Skeletal muscle satellite cell (primary cell): ENCODE results near the gene PADI3.

Experiments used
- H3K27me3 ChIP-seq: 2 replicates; pipeline ENCODE4 v1.7.0; 2013; ENCODE audit warnings: low read length; ENCODE audit not compliant: control insufficient read depth, insufficient read depth
- H3K36me3 ChIP-seq: 2 replicates; pipeline ENCODE4 v1.7.0; 2013; ENCODE audit warnings: mild to moderate bottlenecking, control low read depth, low read length; ENCODE audit not compliant: insufficient read depth
- H3K4me1 ChIP-seq: 2 replicates; pipeline ENCODE4 v1.7.0; 2013; ENCODE audit warnings: low read length; ENCODE audit not compliant: control insufficient read depth, insufficient read depth
- H3K4me2 ChIP-seq: 2 replicates; pipeline ENCODE4 v1.7.0; 2013; ENCODE audit warnings: mild to moderate bottlenecking, low read length
- H3K4me3 ChIP-seq: 2 replicates; pipeline ENCODE4 v1.7.0; 2013; ENCODE audit warnings: low read length
- H3K9ac ChIP-seq: 2 replicates; pipeline ENCODE4 v1.7.0; 2013; ENCODE audit warnings: mild to moderate bottlenecking, low read depth, low read length, moderate library complexity
- H3K9me3 ChIP-seq: replicated peaks from 2 replicates; pipeline ENCODE4 v1.7.0; 2013; ENCODE audit warnings: mild to moderate bottlenecking, control low read depth, low read length

Gene PADI3

DNA sequence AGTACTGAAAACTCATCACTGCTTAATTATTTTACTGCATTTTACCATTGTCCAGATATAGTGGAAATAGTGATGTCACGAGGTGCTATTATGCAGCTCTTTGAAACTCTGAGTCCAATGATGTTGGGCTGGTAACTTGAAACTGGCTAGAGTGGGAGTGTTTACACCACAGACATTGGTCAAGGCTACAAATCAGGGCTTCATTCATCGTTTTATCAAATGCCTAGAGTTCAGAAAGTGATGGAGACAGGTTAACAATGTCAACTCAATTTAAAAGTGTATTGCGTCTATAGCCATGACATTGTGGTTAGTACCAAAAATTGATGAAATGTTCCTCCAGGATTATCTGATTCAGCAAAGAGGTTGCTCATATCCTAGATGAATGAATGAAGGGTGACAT lies 31.3 kb upstream of the PADI3 start:
- Histone ChIP-seq H3K4me3 (no peak overlapping the region), H3K9me3 (no peaks in the 10 kb centered on the region), H3K9ac (no peak overlapping the region), H3K36me3 (no peaks in the 10 kb centered on the region), H3K4me1 (peaks cover 25% of the 10 kb centered on the region), H3K4me2 (no peak overlapping the region), H3K27me3 (no peaks in the 10 kb centered on the region)

DNA sequence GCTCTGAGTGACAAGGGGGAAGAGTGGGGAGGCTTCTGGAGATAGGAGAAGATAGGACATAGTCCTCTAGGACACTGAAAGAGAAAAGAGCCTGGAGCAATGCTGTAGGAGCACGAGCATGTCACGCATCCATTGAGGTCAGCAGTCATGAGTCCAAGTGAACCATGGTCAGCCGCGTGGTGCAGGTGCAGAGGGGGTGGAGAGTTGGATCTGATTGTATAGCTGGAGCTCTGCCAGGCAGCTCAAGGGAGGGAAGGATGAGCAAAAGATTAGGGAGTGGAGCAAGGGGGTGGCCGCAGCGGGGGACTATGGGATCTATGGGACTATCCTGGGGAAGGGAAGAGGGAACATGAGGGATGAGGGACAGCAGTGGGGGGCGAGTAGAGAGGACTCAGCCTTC lies 30.0 kb upstream of the PADI3 start:
- Histone ChIP-seq H3K36me3 (no peaks in the 10 kb centered on the region), H3K9ac (no peak overlapping the region), H3K4me1 (peaks cover 15% of the 10 kb centered on the region), H3K4me3 (no peak overlapping the region), H3K4me2 (no peak overlapping the region), H3K9me3 (no peaks in the 10 kb centered on the region), H3K27me3 (no peaks in the 10 kb centered on the region)

DNA sequence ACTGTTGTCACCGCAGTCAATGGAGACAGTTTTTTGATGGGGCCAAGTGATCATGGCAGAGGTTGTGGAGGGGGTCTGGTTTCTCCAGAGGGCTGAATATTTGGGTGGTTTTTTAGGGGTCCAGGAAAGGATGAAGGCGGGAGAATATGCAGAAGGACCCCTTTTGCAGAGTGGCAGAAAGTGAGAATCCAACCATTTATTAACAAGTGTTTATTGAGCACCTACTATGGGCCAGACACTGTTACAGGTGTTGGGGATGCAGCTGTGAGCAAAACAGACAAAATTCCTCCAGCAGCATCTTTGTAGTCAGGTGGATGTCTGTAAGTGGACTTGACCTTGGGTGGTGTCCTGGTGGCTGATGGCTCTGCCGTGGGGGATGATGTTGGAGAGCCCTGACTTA lies 28.6 kb upstream of the PADI3 start:
- Histone ChIP-seq H3K9me3 (no peaks in the 10 kb centered on the region), H3K4me1 (peaks cover 8% of the 10 kb centered on the region)

DNA sequence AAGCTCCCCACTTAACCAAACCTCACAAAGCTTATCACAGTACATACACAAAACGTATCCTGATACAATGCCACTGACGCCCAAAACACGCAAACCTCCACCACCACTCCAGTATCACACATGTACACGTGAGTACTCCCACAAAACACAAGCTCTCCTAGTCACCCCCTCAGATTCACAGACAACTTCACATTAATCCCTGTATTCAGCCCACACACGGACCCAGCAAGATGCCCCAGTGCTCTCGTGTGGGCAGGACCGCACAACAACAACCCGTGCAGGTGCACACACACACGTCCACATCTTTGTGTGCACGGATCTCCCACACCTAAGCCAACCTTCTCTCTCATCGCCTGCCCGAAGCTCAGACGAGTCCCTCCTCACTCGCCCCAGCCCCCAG lies 26.3 kb upstream of the PADI3 start:
- Histone ChIP-seq H3K4me1 (peaks cover 13% of the 10 kb centered on the region), H3K4me2 (no peak overlapping the region), H3K9ac (no peak overlapping the region), H3K9me3 (no peaks in the 10 kb centered on the region), H3K36me3 (no peaks in the 10 kb centered on the region), H3K4me3 (no peak overlapping the region), H3K27me3 (no peaks in the 10 kb centered on the region)

More for the DNA sequence above, 28.6 kb upstream of the PADI3 start:
- H3K9ac ChIP-seq, result no peak overlapping the region
- no peak overlapping the region for H3K4me2 ChIP-seq
- no peaks in the 10 kb centered on the region for H3K27me3 ChIP-seq
- H3K36me3 ChIP-seq, result no peaks in the 10 kb centered on the region
- H3K4me3 ChIP-seq, result no peak overlapping the region

DNA sequence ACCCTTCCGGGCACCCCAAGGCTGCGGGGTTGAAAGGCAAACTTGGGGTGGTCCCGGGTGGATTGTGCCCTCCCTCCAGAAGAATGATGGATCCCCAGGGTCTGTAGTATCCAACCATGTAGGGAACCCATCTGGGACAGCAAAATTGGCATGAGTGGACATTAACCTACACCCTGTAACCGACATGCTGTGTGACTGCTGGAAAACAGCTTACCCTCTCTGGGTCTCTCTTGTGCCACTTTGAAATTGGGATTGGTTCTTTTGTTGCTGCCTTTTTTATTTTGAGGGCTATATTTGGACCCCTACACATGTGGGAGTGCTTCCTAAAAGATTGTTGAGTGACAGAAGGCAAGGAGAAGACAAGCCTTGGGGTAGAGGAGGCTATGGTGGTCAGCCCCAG lies 24.5 kb upstream of the PADI3 start:
- H3K27me3 ChIP-seq, result no peaks in the 10 kb centered on the region
- no peaks in the 10 kb centered on the region for H3K36me3 ChIP-seq
- H3K4me2 ChIP-seq, result no peak overlapping the region
- H3K4me1 ChIP-seq, result peaks cover 21% of the 10 kb centered on the region
- H3K4me3 ChIP-seq, result no peak overlapping the region
- no peaks in the 10 kb centered on the region for H3K9me3 ChIP-seq
- no peak overlapping the region for H3K9ac ChIP-seq

DNA sequence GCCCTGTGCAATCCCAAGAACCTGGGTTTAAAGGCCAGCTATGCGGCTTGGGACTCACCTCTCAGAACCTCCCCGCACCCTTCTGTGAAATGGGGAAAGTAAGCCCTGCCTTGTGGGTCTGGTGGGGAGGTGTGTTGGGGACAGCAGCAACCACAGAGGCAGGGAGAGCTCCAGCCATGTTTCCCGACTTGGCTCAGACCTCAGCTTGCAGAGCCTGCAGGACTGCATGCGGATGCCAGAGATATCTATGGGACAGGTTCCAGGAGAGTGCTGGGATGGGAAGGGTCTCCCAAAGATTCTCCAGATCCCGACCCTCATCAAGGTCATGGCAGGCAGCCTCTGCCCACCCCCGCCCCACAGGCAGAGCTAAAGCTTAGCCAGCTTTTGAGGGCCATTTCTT lies 23.8 kb upstream of the PADI3 start:
- Histone ChIP-seq H3K9me3 (no peaks in the 10 kb centered on the region), H3K36me3 (no peaks in the 10 kb centered on the region), H3K27me3 (no peaks in the 10 kb centered on the region), H3K4me2 (no peak overlapping the region), H3K4me1 (peaks cover 23% of the 10 kb centered on the region), H3K4me3 (no peak overlapping the region), H3K9ac (no peak overlapping the region)

DNA sequence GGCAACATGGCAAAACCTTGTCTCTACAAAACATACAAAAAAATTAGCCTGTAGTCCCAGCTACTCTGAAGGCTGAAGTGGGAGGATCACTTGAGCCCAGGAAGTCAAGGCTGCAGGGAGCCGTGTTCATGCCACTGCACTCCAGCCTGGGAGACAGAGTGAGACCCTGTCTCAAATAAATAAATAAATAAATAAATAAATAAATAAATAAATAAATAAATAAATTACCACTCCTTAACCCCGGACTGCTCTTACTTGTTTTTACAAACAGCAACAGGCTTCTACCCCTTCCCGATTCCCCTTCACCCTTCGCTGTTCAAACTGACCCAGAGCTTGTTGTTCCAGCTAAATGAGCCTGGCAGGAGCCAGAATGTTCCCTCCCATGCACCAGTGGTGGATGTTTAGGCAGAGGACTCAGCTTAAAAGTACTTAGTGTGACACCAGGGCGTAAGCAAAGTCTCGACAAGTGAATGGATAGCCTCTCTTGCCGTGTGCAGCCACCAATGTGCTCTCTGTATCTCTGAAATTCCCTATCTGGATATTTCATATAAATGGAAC lies 21.5 kb upstream of the PADI3 start:
- Histone ChIP-seq H3K27me3 (no peaks in the 10 kb centered on the region), H3K4me2 (no peak overlapping the region), H3K36me3 (no peaks in the 10 kb centered on the region), H3K4me3 (no peak overlapping the region), H3K9me3 (no peaks in the 10 kb centered on the region), H3K9ac (no peak overlapping the region), H3K4me1 (peaks cover 28% of the 10 kb centered on the region)

DNA sequence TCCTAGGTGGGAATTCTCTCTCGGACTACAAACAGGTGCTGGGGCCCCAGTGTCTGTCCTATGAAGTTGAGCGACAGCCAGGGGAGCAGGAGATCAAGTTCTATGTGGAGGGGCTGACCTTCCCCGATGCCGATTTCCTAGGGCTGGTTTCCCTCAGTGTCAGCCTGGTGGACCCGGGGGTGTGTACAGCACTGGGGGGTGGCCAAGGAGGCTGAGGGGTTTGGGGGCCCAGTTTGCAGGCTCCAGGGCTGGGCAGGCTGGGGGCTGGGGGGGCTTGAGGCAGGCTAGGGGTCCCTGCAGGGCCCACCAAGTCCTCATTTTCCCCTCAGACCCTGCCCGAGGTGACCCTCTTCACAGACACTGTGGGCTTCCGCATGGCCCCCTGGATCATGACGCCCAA lies 20.3 kb upstream of the PADI3 start:
- Histone ChIP-seq H3K4me1 (peaks cover 39% of the 10 kb centered on the region), H3K9ac (no peak overlapping the region), H3K27me3 (no peaks in the 10 kb centered on the region), H3K9me3 (no peaks in the 10 kb centered on the region), H3K4me3 (no peak overlapping the region), H3K36me3 (no peaks in the 10 kb centered on the region), H3K4me2 (no peak overlapping the region)

DNA sequence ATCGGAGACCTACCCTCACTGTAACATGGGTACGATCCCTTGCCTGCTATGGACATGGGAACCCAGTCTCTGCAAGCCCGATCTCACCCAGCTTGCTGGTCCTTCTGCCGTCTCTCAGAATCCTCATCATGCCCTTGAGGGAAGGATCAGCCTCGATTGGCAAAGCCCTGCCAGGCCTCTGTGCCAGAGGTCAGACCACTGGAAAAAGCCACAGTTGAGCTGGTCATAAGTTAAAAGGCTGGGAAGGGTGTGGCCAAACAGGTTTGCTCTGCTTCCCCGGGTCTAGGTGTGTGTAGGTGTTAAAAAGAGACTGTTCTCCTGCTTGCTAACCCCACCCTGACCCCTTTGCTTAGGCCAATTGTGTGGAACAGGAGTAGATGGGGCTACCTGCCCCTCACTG lies 19.5 kb upstream of the PADI3 start:
- Histone ChIP-seq H3K4me2 (no peak overlapping the region), H3K27me3 (no peaks in the 10 kb centered on the region), H3K9ac (no peak overlapping the region), H3K36me3 (no peaks in the 10 kb centered on the region), H3K9me3 (no peaks in the 10 kb centered on the region), H3K4me3 (no peak overlapping the region), H3K4me1 (peaks cover 47% of the 10 kb centered on the region)

DNA sequence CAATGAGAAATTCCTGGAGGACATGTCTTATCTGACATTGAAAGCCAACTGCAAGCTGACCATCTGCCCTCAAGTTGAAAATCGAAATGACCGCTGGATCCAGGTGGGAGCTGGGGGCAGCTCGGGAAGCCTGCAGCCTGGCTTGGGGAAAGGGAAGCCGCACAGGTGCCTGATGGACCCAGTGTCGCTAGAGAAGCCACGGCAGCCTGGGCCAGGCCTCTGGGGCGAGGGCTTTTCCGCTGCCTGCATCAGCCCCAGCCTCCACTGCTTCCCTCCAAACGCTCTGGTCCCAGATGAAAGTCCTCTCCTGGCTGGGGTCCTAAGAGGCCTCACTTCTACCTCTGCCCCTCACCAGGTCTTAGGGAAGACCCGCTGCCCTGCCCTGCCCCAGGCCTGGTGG lies 18.8 kb upstream of the PADI3 start:
- H3K4me1 ChIP-seq, result peaks cover 50% of the 10 kb centered on the region
- no peak overlapping the region for H3K4me3 ChIP-seq
- H3K36me3 ChIP-seq, result no peaks in the 10 kb centered on the region
- H3K9ac ChIP-seq, result no peak overlapping the region
- no peak overlapping the region for H3K4me2 ChIP-seq
- H3K9me3 ChIP-seq, result no peaks in the 10 kb centered on the region
- H3K27me3 ChIP-seq, result no peaks in the 10 kb centered on the region

DNA sequence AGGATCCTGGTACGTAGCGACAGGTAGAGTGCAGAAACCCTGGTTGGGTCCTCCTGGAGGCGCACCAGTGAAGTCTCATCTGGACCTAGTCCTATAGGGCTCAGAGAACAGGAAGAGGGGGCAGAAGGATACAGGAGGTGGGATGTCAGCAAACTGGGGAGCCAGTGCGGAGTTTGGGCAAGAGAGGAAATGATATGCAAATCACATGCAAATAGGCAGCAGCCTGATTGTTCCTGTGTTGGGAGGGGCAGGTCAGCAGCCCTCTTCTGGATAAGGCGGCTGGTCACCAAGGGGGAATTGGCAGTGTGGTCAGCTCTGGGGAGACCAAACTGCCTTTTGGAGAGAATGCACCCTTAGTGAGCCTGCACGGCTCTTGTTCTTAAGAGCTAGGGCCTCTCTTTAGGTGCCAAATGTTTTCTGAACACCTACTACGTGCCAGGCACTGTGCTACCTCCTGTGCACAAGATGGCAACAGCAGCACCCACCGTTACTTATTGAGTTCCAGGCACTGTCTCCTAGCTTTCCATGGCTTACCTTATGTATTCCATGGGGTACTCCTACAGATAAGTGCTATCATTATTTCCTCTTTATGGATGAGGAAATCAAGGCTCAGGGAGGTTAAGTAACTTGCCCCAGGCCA lies 18.1 kb upstream of the PADI3 start:
- no peak overlapping the region for H3K9ac ChIP-seq
- peaks cover 57% of the 10 kb centered on the region for H3K4me1 ChIP-seq

More for the DNA sequence above, 18.1 kb upstream of the PADI3 start:
- Histone ChIP-seq H3K4me2 (no peak overlapping the region), H3K9me3 (no peaks in the 10 kb centered on the region), H3K27me3 (no peaks in the 10 kb centered on the region), H3K4me3 (no peak overlapping the region), H3K36me3 (no peaks in the 10 kb centered on the region)
